ENCODE data around the gene HBP1.
"Not testable (repeated sequence)": the region's sequence is repeated elsewhere in the genome, so short reads cannot be mapped to it uniquely, and the experiment has no call there.

The HBP1 gene

GRCh38 chr7:107236862-107237261 lies 68.1 kb downstream of the HBP1 start:
- intact Hi-C loops (cut with micrococcal nuclease), result no loop called here
- H3K27me3 Mint-ChIP-seq, result no peaks in the 10 kb centered on the region
- peaks cover 22% of the 10 kb centered on the region for H3K36me3 Mint-ChIP-seq (ENCODE audit: low read depth)
- no peak overlapping the region for H3K4me3 Mint-ChIP-seq
- H3K9me3 Mint-ChIP-seq, result no peaks in the 10 kb centered on the region
- no peaks in the 10 kb centered on the region for H3K4me1 Mint-ChIP-seq (ENCODE audit: low read depth)
- no peak overlapping the region for H3K27ac Mint-ChIP-seq

DNA sequence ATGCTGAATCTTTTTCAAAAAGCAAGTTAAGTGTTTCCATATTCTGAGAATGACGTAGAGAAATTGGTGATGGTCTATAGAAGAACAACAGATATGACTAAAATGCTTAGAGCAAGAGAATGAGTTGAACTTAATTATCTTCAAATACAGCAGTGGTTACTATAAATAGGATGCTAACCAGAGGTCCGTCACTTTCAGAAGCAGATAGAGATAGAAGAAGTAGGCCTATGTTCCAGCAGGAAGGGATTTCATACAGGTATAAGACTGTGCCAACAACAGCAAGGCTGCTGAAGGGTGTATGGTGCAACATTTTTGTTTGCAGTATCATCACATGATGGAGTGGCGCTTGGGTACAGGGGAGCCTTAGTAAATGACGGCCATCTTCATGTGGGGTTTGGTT lies 68.6 kb downstream of the HBP1 start:
- H3K9me3 Mint-ChIP-seq, result no peaks in the 10 kb centered on the region
- H3K4me3 Mint-ChIP-seq, result no peak overlapping the region
- H3K4me1 Mint-ChIP-seq (ENCODE audit: low read depth), result no peaks in the 10 kb centered on the region
- intact Hi-C loops (cut with micrococcal nuclease), result no loop called here
- H3K27me3 Mint-ChIP-seq, result no peaks in the 10 kb centered on the region
- H3K27ac Mint-ChIP-seq, result no peak overlapping the region
- H3K36me3 Mint-ChIP-seq (ENCODE audit: low read depth), result peaks cover 28% of the 10 kb centered on the region

GRCh38 chr7:107242267-107242666 lies 73.5 kb downstream of the HBP1 start:
- Mint-ChIP-seq H3K9me3 (peaks cover 25% of the 10 kb centered on the region), H3K36me3 (ENCODE audit: low read depth) (peaks cover 63% of the 10 kb centered on the region), H3K4me1 (ENCODE audit: low read depth) (no peaks in the 10 kb centered on the region), H3K4me3 (no peak overlapping the region), H3K27ac (no peak overlapping the region), H3K27me3 (no peaks in the 10 kb centered on the region)
- intact Hi-C loops (cut with micrococcal nuclease), result no loop called here

DNA sequence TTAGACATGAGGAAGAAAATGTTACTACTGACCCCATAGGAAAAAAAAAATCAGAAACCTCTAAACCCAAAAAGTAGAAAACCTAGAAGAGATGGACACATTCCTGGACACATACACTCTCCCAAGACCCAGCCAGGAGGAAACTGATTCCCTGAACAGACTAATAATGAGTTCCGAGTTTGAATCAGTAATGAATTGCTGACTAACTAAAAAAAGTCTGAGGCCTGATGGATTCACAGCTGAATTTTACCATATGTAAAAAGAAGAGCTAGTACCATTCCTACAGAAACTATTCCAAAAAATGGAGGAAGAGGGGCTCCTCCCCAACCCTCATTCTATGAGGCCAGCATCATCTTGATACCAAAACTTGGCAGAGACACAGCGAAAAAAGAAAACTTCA lies 75.8 kb downstream of the HBP1 start:
- Mint-ChIP-seq H3K4me3 (no peak overlapping the region), H3K9me3 (peaks cover 30% of the 10 kb centered on the region), H3K27ac (no peak overlapping the region), H3K27me3 (no peaks in the 10 kb centered on the region), H3K36me3 (ENCODE audit: low read depth) (peaks cover 73% of the 10 kb centered on the region), H3K4me1 (ENCODE audit: low read depth) (peaks cover 9% of the 10 kb centered on the region)
- intact Hi-C loops (cut with micrococcal nuclease), result no loop called here

- H3K27me3 Mint-ChIP-seq; intact Hi-C loops (cut with micrococcal nuclease); H3K4me1 Mint-ChIP-seq (ENCODE audit: low read depth); H3K4me3 Mint-ChIP-seq; H3K27ac Mint-ChIP-seq: not testable (repeated sequence)
- peaks cover 74% of the 10 kb centered on the region for H3K36me3 Mint-ChIP-seq (ENCODE audit: low read depth)
- peaks cover 30% of the 10 kb centered on the region for H3K9me3 Mint-ChIP-seq
Measured at GRCh38 chr7:107246836-107247235, 78.0 kb downstream of the HBP1 start.

DNA sequence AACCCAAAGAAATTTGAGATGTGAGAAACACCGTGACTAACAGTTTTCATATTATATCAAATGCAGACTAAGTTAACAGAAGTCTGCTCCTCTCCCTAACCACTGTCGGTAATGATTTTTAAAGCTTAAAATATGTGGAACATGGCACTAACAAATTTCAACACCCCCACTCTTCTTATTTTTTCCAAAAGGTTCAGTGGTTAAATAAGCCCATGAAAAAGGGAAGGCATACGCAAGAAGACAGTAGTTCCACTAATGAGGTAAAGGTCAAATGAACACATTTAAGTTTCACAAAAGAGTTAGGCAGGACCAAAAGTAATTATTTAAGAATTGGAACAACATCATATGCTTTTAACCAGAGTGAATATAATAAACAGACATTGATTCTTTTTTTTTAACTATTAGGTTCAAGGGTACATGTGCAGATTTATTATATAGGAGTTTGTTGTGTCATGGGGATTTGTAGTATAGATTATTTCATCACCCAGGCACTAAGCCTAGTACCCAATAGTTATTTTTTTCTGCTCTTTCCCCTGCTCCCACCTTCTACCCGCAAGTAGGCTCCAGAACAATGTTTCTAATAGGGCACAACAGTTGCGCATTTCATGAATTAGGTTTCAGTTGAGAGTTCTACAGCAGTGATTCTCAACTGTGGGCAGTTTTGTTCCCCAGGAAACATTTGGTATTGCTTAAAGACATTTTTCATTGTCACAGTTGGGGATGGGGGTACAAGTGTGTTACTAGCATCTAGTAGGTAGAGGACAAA lies 79.9 kb downstream of the HBP1 start:
- Mint-ChIP-seq H3K36me3 (ENCODE audit: low read depth) (peaks cover 55% of the 10 kb centered on the region), H3K27ac (no peak overlapping the region), H3K9me3 (peaks cover 30% of the 10 kb centered on the region), H3K27me3 (no peaks in the 10 kb centered on the region), H3K4me1 (ENCODE audit: low read depth) (peaks cover 9% of the 10 kb centered on the region), H3K4me3 (no peak overlapping the region)
- intact Hi-C loops (cut with micrococcal nuclease), result no loop called here

- Mint-ChIP-seq H3K4me1 (ENCODE audit: low read depth) (peaks cover 9% of the 10 kb centered on the region), H3K9me3 (peaks cover 5% of the 10 kb centered on the region), H3K36me3 (ENCODE audit: low read depth) (peaks cover 23% of the 10 kb centered on the region), H3K4me3 (no peak overlapping the region), H3K27ac (no peak overlapping the region), H3K27me3 (no peaks in the 10 kb centered on the region)
- intact Hi-C loops (cut with micrococcal nuclease), result no loop called here
Measured at GRCh38 chr7:107251963-107252362, 83.2 kb downstream of the HBP1 start.

Measured in dendritic cell treated with granulocyte-macrophage colony-stimulating factor and Interleukin-4, amounts not matched to agents 40 ng/mL and 50 ng/mL, for 4 days (primary cell).